HepG2 (cell line): ENCODE data around the gene FAAP20. TPM values are rescaled to one million over a fixed set of nuclear protein-coding genes. Genes with fewer than 3 reads are reported as not detected.

Experiments used
- DNMT3B ChIP-seq: conservative IDR thresholded peaks from 2 replicates; pipeline ENCODE4 v1.6.1; 2016; ENCODE audit warnings: missing biosample characterization, control low read depth
- DPF2 ChIP-seq: sonication (generic); formaldehyde crosslinking; IDR thresholded peaks from 2 replicates; pipeline ENCODE4 v1.4.0; 2020; ENCODE audit warnings: mild to moderate bottlenecking, low read depth, missing genetic modification reagents, borderline replicate concordance
- DRAP1 ChIP-seq: IDR thresholded peaks from 2 replicates; pipeline ENCODE4 v1.6.1; 2016; ENCODE audit warnings: missing genetic modification reagents, missing compliant biosample characterization
- ELK4 ChIP-seq: sonication (generic); formaldehyde crosslinking; IDR thresholded peaks from 2 replicates; pipeline ENCODE4 v1.9.0; 2021; ENCODE audit warnings: missing genetic modification reagents, borderline replicate concordance
- FOXJ3 ChIP-seq: sonication (generic); formaldehyde crosslinking; IDR thresholded peaks from 2 replicates; pipeline ENCODE4 v1.4.0; 2020; ENCODE audit warnings: missing genetic modification reagents, mild to moderate bottlenecking, borderline replicate concordance
- JUNB ChIP-seq: sonication (generic); formaldehyde crosslinking; IDR thresholded peaks from 2 replicates; pipeline ENCODE4 v1.8.0; 2022; ENCODE audit warnings: missing genetic modification reagents, mild to moderate bottlenecking, borderline replicate concordance
- KMT2B ChIP-seq: IDR thresholded peaks from 2 replicates; pipeline ENCODE4 v1.6.1; 2016; ENCODE audit warnings: missing genetic modification reagents, missing compliant biosample characterization
- MAFG ChIP-seq: sonication (generic); formaldehyde crosslinking; IDR thresholded peaks from 2 replicates; pipeline ENCODE4 v1.5.1; 2020; ENCODE audit warnings: mild to moderate bottlenecking, missing genetic modification reagents
- MLLT10 ChIP-seq: sonication (generic); formaldehyde crosslinking; IDR thresholded peaks from 2 replicates; pipeline ENCODE4 v1.4.0; 2020; ENCODE audit warnings: missing genetic modification reagents
- PCBP1 ChIP-seq: fragments of 200-400 bp; formaldehyde crosslinking; IDR thresholded peaks from 2 replicates; pipeline ENCODE4 v1.6.1; 2017; ENCODE audit warnings: mild to moderate bottlenecking, low read depth, low read length, borderline replicate concordance
- RFX3 ChIP-seq: IDR thresholded peaks from 2 replicates; pipeline ENCODE4 v1.6.1; 2016; ENCODE audit warnings: missing biosample characterization, missing genetic modification reagents
- SNAPC5 ChIP-seq: sonication (generic); formaldehyde crosslinking; IDR thresholded peaks from 2 replicates; pipeline ENCODE4 v1.8.1; 2023; ENCODE audit warnings: mild to moderate bottlenecking, missing genetic modification reagents, borderline replicate concordance
- SP2 ChIP-seq: sonication (generic); formaldehyde crosslinking; IDR thresholded peaks from 2 replicates; pipeline ENCODE4 v1.5.1; 2020; ENCODE audit warnings: mild to moderate bottlenecking, missing genetic modification reagents
- TIGD3 ChIP-seq: sonication (generic); formaldehyde crosslinking; IDR thresholded peaks from 2 replicates; pipeline ENCODE4 v1.5.1; 2020; ENCODE audit warnings: mild to moderate bottlenecking, missing genetic modification reagents, borderline replicate concordance
- ZBTB26 ChIP-seq: IDR thresholded peaks from 2 replicates; pipeline ENCODE4 v1.6.1; 2016; ENCODE audit warnings: missing compliant biosample characterization, missing genetic modification reagents, borderline replicate concordance
- ZFP62 ChIP-seq: sonication (generic); formaldehyde crosslinking; IDR thresholded peaks from 2 replicates; pipeline ENCODE4 v1.4.0; 2020; ENCODE audit warnings: missing genetic modification reagents
- ZHX1 ChIP-seq: sonication (generic); formaldehyde crosslinking; IDR thresholded peaks from 2 replicates; pipeline ENCODE4 v1.8.1; 2022; ENCODE audit warnings: low read depth, mild to moderate bottlenecking, missing genetic modification reagents
- ZNF101 ChIP-seq: sonication (generic); formaldehyde crosslinking; IDR thresholded peaks from 2 replicates; pipeline ENCODE4 v1.4.0; 2020; ENCODE audit warnings: mild to moderate bottlenecking, low read depth, missing genetic modification reagents, borderline replicate concordance
- ZNF207 ChIP-seq: fragments of 450-650 bp; IDR thresholded peaks from 2 replicates; pipeline ENCODE4 v1.6.1; 2016; ENCODE audit warnings: antibody characterized with exemption, borderline replicate concordance
- ZNF501 ChIP-seq: sonication (generic); formaldehyde crosslinking; IDR thresholded peaks from 2 replicates; pipeline ENCODE4 v1.5.1; 2020; ENCODE audit warnings: mild to moderate bottlenecking, moderate library complexity, missing genetic modification reagents
- ZNF569 ChIP-seq: sonication (generic); formaldehyde crosslinking; IDR thresholded peaks from 2 replicates; pipeline ENCODE4 v1.5.0; 2020; ENCODE audit warnings: mild to moderate bottlenecking, missing genetic modification reagents, moderate library complexity, borderline replicate concordance
- ZNF737 ChIP-seq: sonication (generic); formaldehyde crosslinking; IDR thresholded peaks from 2 replicates; pipeline ENCODE4 v1.5.0; 2020; ENCODE audit warnings: missing genetic modification reagents, mild to moderate bottlenecking, borderline replicate concordance
- ZNF777 ChIP-seq: sonication (generic); formaldehyde crosslinking; IDR thresholded peaks from 2 replicates; pipeline ENCODE4 v1.4.0; 2020; ENCODE audit warnings: missing genetic modification reagents
- ZNF792 ChIP-seq: IDR thresholded peaks from 2 replicates; pipeline ENCODE4 v1.6.1; 2016
- polyA plus RNA-seq, 8 experiments: library from polyadenylated mRNA; depleted of rRNA in 3 of 8; stranded (reverse) in 7 of 8; unstranded in 1 of 8; fragments of >200 nt; fragmentation: Illumina TruSeq in 4 of 8; extraction: Trizol in 4 of 8; gene quantifications; 2 replicates each; pipeline versions ENCODE4 v1.2.1 to v1.2.3, GENCODE V29; 2011 to 2016; ENCODE audit warnings: low read depth in 4 of 8, missing spikeins in 1 of 8, mixed read lengths in 1 of 8; ENCODE audit not compliant: insufficient read depth in 1 of 8
- total RNA-seq, 5 experiments: library from RNA; depleted of rRNA; stranded (reverse); fragments of >200 nt; fragmentation: Illumina TruSeq; extraction: Trizol; gene quantifications; 2 replicates each; pipeline ENCODE4 v1.2.3, GENCODE V29; 2016; ENCODE audit warnings: low read depth in 1 of 5

Gene FAAP20
- total and polyA plus RNA-seq, 2 of the 13 experiments (the other 11 are each of a cell fraction or from before 2014, with no cell fraction given) = 9.6 to 10.8 TPM

- no peak for TF ChIP-seq TIGD3 (CRISPR knock-in tag)
- no peak for TF ChIP-seq ZNF501 (CRISPR knock-in tag)
- TF ChIP-seq JUNB = no peak
- no peak for TF ChIP-seq ZNF569
- no peak for TF ChIP-seq KMT2B (CRISPR knock-in tag)
- TF ChIP-seq ZNF207 = no peak
- TF ChIP-seq ELK4 = no peak
- TF ChIP-seq SP2 = no peak
- TF ChIP-seq ZNF737 (CRISPR knock-in tag) = no peak
- no peak for TF ChIP-seq ZNF777 (CRISPR knock-in tag)
- TF ChIP-seq ZNF792 (CRISPR knock-in tag) = 0 out of 2 replicates have a peak, but pooled peaks have one; percentile 11
- no peak for TF ChIP-seq DPF2
- no peak for TF ChIP-seq DNMT3B
- TF ChIP-seq FOXJ3 (CRISPR knock-in tag) = no peak
- TF ChIP-seq ZHX1 (CRISPR knock-in tag) = no peak
- TF ChIP-seq ZBTB26 (CRISPR knock-in tag) = no peak
- no peak for TF ChIP-seq RFX3 (CRISPR knock-in tag)
- no peak for TF ChIP-seq MAFG (CRISPR knock-in tag)
- TF ChIP-seq DRAP1 (CRISPR knock-in tag) = no peak
- TF ChIP-seq ZNF101 (CRISPR knock-in tag) = no peak
- no peak for TF ChIP-seq SNAPC5 (CRISPR knock-in tag)
- no peak for TF ChIP-seq ZFP62 (CRISPR knock-in tag)
- TF ChIP-seq MLLT10 = no peak
- peak; percentile 4; the same call in 1 of the 2 replicates for TF ChIP-seq PCBP1
Measured at GRCh38 chr1:2206813-2207487, 12.4 kb upstream of the FAAP20 start (continued).
